GDM1 (cell line): Measurements from ENCODE around the gene LCE2C.
"Not testable (repeated sequence)": the region's sequence is repeated elsewhere in the genome, so short reads cannot be mapped to it uniquely, and the experiment has no call there.

Experiments
- DNase-seq: peaks from one replicate; lab custom pipeline; 2025; lab: John Stamatoyannopoulos, UW

Gene LCE2C, protein sequence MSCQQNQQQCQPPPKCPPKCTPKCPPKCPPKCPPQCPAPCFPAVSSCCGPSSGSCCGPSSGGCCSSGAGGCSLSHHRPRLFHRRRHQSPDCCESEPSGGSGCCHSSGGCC

DNA sequence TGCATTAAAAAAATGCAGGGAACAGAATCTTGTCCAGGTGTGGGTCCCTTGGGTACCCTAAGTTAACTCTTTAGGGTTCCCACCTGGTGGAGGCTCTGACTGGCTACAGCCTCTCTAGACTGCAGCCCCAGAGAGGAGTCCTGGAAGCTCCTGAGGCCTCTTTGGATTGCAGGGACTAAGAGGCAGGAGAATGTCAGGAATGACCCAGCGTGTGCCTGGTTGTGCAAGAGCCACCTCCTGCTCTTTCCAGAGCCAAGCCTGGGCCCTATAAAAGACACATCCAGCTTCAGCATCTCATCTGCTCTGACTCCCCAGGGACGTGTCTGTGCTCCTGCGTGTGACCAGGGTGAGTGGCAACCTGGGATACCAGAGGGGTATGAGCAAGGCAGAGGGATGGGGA, at the start of gene LCE2C:
Gene LCE2C, plus strand, starts transcription at position 297 of the 400 bp plus-strand sequence. CDS start 737 bp downstream, outside the sequence.
- DNase-seq, result not testable (repeated sequence)

DNA sequence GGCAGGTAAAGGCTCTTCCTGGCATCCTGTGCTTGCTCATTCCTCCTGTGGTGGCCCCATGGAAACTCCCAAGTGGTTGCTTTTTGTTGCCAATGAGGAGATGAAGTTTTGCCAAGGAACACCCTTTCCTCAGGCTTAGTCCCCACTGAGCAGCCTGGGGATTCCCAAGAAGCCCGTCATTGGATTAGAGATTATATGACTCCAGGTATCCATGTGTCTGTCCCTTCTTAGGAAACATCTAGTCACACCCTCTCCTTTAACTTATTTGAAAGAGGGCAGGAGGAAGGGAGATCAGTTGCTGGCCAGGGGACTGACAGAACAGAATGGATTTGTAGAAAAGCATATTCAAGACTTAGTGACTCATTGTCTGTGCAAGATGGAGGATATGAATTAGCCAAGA, 48.3 kb upstream of the LCE2C start:
- DNase-seq, result no peak

DNA sequence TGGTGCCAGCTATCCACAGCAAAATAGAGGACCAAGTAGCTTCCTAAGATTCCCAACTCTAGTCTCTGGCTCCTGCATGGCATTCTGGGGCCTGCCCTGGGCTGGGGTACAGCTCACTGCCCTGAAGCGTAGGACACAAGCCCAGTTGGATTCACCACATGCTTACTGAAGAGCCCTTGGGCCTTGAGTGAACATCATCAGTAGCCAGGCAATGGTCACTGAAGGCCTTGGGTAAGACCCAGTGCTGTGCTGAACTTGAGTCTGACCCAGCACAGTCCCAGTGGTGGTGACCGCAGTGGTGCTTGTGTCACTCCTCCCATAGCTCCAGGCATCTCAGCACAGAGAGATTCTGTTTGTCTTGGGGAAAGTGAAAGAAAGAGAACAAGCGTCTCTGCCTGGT, 44.5 kb upstream of the LCE2C start:
- no peak for DNase-seq

DNA sequence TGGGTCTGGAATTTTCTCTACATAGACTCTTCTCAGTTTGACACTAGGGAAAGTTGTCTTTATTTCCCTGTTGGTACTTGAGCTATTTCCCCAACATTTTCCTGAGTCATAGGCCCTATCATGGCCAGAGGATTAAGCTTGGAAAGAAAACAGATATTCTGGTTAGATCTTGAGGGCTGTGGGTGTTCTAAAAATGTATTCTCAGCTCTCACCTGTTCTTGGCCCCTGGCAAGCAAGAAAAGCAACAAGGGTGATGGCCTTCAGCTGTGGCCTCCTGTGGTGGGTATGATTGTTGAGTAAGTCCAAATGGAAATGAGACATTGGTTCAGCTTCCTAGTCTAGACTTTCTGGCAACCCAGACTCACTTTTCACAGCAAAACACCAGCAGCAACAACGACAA, 34.7 kb upstream of the LCE2C start:
- no peak for DNase-seq

DNA sequence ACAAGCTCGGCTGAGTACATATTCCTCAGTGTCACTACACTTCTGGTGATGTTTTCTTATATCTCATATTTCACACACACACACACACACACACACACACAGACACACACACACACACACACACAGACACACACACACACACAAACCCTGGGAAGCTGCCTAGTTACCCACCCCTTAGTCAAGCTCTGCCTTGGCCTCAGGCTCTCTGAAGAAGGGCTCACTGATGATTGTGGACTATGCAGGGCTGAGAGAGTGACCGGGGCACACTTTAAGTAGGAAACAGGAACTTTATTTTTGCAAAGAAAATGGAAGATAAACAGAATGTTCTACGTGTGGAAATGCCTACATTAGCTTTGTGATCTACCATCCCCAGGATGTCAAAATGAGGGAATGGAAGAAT, 31.1 kb upstream of the LCE2C start:
- DNase-seq, result no peak

DNA sequence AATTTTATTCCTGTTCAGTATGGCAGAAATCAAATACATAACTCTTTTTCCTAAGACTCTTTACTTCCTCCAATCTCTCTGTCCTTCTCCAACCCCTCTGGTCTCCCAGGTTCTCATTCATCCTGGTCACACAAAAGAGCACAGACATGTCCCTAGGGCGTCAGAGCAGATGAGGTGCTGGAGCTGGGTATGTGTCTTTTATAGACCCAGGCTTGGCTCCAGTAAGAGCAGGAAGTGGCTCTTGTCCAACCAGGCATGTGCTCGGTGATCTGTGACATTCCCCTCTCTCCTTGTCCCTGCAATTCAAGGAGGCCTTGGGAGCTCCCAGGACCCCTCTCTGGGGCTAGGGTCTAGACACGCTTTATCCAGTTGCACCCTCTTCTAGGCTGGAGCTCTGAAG, 29.9 kb upstream of the LCE2C start:
- no peak for DNase-seq

DNA sequence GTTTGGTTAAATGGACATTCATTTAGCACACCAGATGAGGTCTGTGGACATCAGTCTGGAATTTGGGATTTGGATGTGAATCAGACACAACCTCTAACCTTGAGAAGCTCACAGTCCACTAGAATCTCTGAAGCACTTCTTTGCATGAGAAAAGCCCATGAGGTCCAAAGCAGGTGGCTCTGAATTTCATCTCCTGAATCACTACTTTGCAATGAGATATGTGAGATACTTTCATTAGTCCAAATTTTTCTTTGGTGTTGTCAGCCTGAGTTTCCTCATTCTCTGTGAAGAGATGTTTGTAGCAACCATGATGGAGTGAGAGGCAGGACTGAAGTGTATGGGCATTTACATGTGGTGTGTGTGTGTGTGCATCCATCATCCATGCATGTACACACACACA, 28.4 kb upstream of the LCE2C start:
- DNase-seq, result no peak

DNA sequence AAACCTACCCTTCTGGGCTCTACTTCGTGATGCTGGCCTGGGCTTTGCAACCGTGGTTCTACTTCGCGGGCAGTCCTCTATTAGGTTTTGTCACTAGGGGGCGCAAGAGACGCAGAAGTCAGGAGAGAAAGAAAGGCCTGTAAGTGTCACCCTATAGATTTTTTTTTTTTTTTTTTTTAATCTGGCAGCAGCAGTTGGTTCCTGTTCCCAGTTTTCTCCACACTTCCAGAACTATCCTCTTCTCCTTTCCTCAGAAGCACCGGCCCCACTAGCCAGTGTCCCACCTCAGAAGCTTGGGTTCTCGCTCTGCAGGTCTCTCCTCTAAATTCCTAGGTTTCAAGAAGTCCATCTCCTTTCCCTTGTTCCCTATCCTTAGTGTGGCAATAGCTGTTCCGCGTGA, 21.0 kb upstream of the LCE2C start:
- peak; percentile 19 for DNase-seq

DNA sequence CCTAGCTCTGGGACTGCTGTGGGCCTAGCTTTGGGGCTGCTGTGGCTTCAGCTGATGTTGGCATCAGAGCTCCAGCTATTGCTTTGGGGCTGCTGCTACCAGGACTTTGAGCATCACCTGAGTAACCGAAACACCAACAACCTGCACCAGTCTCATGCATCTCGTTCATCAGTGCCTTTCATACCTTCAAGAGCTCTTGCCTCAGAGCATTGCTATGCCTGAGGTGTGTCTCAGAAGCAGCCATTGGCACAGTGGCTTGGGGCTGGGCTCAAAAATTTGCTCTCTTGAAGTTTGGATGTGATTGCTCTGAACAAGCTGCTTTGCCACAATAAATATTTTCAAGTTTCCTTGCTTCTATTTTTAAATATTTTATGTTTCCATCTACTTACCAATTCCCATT, 18.6 kb upstream of the LCE2C start:
- no peak for DNase-seq

DNA sequence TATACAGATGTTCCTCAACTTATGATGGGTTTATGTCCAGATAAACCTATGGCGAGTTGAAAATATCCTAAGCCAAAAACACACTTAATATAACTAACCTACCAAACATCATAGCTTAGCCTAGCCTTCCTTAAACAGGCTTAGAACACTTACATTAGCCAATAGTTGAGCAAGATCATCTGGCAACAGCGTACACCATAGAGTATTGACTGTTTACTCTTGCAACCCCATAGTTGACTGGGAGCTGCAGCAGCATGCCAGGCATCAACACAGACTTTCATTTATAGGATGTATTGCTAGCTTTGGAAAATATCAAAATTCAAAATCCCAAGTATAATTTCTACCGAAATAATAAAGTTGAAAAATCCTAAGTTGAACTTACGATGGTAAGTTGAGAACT, 17.4 kb upstream of the LCE2C start:
- DNase-seq, result no peak

DNA sequence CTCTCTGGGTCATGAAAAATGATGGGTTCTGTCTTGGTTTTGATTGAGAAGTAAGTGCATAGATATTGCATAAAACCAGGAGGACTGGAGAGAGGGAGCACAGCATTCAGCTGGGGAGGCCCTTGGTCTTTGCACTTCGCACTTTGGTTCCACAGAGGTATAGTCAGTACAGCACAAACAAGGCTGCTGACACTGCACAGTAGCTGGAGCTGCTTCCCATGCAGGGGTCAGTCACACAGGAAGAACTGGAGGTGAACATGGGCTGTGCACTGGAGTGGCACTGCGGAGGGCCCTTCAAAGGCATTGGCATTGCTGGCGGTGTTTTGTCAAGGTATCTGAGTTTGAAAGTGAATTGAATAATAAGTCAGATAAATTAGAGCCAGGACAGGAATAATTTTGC, 16.4 kb upstream of the LCE2C start:
- no peak for DNase-seq

DNA sequence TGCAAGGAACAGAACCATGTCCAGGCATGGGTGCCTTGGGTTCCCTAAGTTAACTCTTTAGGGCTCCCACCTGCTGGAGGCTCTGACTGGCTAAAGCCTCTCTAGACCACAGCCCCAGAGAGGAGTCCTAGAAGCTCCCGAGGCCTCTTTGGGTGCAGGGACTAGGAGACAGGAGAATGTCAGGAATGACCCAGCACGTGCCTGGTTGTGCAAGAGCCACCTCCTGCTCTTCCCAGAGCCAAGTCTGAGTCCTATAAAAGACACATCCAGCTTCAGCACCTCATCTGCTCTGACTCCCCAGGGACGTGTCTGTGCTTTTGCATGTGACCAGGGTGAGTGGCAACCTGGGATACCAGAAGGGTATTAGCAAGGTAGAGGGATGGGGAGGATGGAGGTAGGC, 12.0 kb upstream of the LCE2C start, which contains the start of gene LCE2D:
Gene LCE2D, plus strand, starts transcription at position 283 of the 400 bp plus-strand sequence. CDS start 726 bp downstream, outside the sequence.
- no peak for DNase-seq

DNA sequence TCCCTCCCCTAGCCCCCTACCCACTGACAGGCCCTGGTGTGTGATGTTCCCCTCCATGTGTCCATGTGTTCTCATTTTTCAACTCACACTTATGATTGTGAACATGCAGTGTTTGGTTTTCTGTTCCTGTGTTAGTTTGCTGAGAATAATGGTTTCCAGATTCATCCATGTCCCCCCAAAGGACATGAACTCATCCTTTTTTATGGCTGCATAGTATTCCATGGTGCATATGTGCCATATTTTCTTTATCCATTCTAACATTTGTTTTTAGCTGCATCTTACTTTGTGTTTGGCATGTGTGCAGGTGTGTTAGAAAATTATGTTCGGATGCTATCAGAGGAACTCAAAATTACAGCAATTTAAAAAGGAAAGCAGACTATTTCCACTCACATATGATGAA, 8.9 kb upstream of the LCE2C start:
- DNase-seq, result not testable (repeated sequence)

DNA sequence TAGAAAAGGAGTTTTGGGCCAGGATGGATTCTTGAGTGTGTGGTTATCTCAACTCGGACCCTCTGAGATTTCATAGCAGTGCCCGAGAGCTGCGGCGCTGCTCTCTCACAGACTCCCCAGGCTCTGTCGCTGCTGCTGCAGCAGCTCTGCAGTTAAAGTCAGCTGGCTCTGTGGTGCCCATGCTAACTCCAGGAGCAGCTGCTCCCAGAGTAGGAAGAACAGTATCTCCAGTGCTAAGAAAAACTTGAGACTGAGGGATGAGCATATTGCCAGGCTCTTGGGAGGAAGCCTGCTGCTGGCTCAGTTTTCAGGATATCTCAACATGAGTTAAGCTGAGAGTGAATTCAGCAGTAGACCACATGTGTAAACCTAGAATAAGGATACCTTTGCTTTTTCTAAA, 7.4 kb upstream of the LCE2C start:
- no peak for DNase-seq

DNA sequence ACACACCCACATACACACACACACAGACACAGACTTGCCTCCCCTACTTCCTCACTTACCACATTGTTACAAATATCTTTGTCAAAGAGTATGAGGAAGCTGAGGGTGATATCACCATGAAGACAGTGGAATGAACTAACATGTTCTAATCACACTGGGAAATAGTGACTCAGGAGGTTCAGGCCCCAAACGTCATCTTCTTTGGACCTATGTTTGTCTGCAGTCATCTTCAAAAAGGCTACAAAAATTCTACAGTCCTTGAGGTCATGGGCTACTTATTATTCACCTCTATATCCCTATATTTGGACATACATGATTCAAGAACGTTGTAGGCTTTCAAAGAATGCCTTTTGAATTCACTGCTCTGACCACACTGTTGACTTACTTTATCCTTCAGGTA, 2.1 kb upstream of the LCE2C start:
- DNase-seq, result no peak

DNA sequence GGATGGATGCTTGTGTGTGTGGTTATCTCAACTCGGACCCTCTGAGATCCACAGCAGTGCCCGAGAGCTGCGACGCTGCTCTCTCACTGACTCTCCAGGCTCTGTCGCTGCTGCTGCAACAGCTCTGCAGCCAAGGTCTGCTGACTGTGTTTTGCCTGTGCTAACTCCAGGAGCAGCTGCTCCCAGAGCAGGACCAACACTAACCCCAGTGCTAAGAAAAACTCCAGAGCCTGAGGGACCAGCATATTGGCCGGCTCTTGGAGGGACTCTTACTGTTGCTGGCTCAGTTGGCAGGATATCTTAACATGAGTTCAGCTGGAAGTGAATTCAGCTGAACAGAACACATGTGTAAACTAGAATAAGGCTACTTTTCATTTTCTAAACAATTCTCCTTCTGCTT, 4.4 kb downstream of the LCE2C start:
- DNase-seq, result no peak

DNA sequence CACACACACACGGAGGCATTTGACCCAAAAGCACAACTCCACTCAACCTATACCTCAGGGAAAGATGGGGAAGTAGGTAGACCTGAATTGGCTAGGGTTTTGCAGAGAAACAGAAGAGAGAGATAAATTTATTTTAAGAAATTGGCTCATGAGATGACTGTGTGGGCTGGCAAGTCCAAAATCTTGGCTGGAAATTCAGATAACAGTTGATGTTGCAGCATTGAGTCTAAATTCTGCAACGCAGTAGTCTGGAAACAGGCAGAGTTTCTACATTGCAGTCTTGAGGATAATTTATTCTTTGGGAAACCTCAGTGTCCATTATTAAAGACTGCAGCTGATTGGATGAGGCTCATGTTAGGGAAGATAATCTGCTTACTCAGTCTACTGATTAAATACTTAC, 6.5 kb downstream of the LCE2C start:
- DNase-seq, result no peak

DNA sequence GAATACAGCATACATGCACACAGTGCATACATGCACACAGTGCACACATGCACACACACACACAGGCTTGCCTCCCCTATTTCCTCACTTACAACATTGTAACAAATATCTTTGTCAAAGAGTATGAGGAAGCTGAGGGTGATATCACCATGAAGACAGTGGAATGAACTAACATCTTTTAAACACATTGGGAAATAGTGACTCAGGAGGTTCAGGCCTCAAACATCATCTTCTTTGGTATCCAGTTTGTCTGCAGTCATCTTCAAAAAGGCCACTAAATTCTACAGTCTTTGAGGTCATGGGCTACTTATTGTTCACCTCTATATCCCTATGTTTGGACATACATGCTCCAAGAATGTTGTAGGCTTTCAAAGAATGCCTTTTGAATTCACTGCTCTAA, 8.8 kb downstream of the LCE2C start:
- DNase-seq, result no peak

DNA sequence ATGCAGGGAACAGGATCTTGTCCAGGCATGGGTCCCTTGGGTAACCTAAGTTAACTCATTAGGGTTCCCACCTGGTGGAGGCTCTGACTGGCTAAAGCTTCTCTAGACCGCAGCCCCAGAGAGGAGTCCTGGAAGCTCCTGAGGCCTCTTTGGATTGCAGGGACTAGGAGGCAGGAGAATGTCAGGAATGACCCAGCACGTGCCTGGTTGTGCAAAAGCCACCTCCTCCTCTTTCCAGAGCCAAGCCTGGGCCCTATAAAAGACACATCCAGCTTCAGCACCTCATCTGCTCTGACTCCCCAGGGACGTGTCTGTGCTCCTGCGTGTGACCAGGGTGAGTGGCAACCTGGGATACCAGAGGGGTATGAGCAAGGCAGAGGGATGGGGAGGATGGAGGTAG, 10.7 kb downstream of the LCE2C start, which contains the start of gene LCE2B:
Gene LCE2B, plus strand, starts transcription at position 301 of the 400 bp plus-strand sequence. CDS start 721 bp downstream, outside the sequence.
- not testable (repeated sequence) for DNase-seq

DNA sequence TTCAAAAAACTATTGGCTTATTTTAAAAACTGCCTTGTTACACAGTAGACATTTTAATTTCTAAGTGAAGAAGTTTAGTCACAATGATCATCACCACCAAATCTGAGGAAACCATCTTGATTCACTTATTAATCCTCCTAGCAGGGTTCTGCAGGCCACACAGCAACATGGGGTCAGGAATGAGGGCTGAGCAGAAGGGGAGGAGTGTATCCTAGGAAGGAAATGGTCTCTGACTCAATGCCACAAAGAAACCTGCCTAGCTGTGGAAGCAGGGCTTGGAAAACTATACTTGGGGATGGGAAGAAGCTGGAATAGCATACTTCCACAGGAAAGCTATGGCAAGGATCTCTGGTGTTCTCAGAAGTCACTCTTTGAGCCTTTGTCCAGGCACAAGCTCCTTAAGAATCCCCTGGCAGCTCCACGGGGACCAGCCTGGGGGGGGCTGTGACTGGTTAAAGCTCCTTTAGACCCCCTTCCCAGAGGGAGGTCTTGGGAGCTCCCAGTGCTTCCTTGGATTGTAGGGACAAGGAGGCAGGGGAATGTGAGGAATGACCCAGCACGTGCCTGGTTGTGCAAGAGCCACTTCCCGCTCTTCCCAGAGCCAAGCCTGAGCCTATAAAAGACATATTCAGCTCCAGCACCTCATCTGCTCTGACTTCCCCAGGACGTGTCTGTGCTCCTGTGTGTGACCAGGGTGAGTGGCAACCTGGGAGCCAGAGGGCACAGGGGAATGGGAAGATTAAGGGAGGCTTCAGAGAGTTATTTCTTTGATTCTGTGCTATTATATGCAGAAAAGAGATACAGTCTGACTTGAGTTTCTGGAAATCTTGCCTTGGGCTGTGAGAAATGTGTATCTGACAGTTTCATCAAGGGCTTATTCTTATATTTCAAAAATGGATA, 22.9 kb downstream of the LCE2C start, which contains the start of gene LCE2A:
Gene LCE2A, plus strand, starts transcription at position 645 of the 900 bp plus-strand sequence. CDS start 557 bp downstream, outside the sequence.
- DNase-seq, result no peak

DNA sequence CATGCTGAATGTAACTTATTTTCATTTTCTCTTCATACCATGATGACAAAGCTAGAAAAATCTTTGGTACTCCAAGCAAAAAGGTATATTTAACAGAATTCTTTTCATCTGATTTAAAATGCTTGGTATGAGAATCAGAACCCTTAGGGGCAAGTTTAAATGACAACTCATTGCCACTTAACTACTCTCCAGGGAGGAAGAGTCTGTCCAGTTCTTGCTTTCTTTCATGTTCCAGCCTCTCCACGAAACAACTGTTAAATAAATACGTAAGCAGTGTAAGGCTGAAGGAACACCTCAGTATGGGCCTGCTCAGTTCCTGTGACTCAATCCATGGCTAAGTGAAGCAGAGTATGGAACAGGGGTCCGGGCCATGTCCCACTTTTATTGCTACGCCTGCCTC, 24.7 kb downstream of the LCE2C start:
- DNase-seq, result no peak

DNA sequence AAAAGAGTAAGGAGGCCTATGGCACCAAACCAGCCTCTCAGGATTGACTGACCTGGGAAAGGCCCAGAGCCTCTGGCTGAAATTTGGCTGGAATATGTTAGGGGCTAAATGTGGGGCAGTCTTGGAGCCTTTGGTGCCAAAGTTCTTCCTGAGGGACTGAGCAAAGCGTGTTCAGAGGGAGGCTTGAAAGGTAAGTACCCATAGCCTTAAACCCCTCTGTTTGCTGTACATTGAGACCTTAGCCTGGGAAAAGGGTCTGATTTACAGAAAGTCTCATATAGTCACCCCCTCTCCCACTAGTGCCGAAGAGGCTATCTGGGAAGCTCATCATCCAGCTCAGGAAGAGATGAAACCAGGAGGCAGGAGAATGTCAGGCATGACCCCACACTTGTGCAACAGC, 32.8 kb downstream of the LCE2C start, which contains the start of gene LCE4A:
Gene LCE4A, plus strand, starts transcription at position 301 of the 400 bp plus-strand sequence. CDS start 916 bp downstream, outside the sequence.
- DNase-seq, result no peak

DNA sequence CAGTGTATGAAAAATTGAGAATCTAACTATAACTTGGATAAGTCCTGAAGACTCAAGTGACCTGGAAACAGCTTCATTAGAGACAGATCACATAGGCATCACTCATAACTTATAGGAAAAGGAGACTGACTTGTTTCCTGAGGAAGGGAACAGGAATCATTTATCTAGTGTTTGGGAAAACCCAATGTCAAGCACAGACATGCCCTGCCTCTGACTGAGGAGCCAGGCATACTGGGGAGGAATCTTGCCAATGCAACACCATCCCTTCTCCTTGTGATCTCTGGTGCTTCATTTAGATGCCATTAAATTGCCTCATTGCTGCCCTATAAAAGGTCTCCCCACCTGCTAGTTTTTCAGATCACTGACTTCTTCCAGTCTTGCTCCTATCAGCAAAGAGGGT, 43.2 kb downstream of the LCE2C start:
- DNase-seq, result no peak
